ENCODE data around the gene FRMD1. TPM values are rescaled to one million over a fixed set of nuclear protein-coding genes. Genes with fewer than 3 reads are reported as not detected.

FRMD1 gene
- polyA plus RNA-seq, 1 donor from 2014 or later: not detected

DNA sequence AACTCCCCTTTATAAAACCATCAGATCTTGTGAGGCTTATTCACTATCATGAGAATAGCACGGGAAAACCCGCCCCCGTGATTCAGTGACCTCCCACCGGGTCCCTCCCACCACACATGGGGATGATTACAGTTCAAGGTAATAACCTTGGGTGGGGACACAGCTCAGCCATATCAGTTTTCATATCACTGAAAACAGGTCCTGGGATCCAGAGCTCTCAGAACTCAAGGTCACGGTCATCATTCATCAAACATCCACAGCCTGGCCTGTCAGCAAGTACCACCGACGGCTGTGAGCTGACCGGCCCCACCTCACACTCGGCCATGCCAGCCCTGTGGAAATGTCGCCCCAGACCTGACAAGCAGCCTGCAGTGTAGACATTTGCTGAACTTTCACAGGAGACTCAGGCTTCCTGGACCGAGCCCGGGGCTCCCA is 14.1 kb upstream of the FRMD1 start:
- H3K36me3 Mint-ChIP-seq: no peaks in the 10 kb centered on the region
- peaks cover 2% of the 10 kb centered on the region for H3K27me3 Mint-ChIP-seq
- H3K4me3 Mint-ChIP-seq: no peak overlapping the region
- no peak overlapping the region for H3K27ac Mint-ChIP-seq
- H3K9me3 Mint-ChIP-seq: peaks cover 0 to 4% (median 4%) of the 10 kb centered on the region in 3 donors
- H3K4me1 Mint-ChIP-seq: no peaks in the 10 kb centered on the region

DNA sequence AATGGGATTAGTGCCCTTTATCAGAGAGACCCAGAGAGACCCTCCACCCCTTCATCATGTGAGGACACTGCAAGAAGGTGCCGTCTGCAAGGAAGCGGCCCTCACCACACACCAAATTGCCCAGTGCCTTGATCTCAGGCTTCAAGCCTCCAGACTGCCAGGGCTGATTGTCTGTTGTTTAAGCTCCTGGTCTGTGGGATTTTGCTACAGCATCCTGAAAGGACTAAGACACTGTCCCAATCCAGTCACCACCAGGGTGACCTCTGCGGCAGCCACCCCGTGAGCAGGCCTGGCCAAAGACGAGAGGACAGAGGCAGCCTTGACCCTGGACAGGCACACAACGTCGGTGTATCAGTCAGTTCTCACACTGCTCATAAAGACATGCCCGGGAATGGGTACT is 13.5 kb upstream of the FRMD1 start:
- Mint-ChIP-seq H3K4me3 (no peak overlapping the region), H3K27ac (no peak overlapping the region), H3K36me3 (no peaks in the 10 kb centered on the region), H3K27me3 (peaks cover 2% of the 10 kb centered on the region), H3K9me3 (peaks cover 0 to 4% (median 4%) of the 10 kb centered on the region in 3 donors), H3K4me1 (no peaks in the 10 kb centered on the region)

DNA sequence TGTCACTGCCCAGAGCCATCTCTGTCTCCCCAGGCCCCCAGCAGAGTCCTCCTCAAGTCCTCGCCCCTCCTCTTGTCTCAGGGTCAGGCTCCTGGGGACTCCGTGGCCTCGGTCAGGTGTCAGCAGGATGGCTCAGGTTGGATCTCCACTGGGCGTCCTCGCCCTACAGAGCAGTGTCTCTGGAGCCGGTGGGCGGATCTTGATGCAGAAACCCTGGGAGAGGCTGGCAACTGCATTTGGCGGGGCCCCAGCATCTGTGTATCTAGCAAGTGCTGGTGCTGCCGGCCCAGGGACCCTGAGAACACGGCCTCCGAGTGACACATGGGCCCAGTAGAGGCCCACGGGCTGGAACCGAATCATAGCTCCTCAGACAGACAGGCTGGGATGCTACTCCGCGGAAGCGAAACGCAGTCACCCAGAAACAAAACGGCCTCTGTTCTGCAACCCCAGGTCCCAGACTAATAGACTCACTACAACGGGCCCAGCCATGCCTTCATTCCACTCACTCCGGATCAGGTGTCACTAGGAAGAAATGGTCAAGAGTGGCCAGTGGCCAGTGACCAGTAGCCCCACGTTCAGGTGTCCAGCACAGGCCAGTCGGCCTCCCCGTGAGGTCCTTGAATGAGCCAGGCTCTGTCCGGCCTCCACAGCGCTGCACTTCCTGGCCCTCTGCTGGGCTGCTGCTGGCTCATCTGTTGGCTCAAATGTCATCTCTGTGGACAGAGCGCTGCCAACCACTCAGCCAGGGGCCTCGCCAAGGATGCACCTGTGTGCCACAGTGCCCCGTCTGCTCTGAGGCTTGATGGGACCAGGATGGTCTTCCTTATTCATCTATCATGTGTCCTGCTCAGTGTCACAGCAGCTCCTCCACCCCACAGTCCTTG is 12.6 kb upstream of the FRMD1 start:
- H3K36me3 Mint-ChIP-seq: no peaks in the 10 kb centered on the region
- H3K27me3 Mint-ChIP-seq: peaks cover 2% of the 10 kb centered on the region
- H3K4me1 Mint-ChIP-seq: no peaks in the 10 kb centered on the region
- H3K9me3 Mint-ChIP-seq: peaks cover 0 to 4% (median 4%) of the 10 kb centered on the region in 3 donors
- H3K27ac Mint-ChIP-seq: no peak overlapping the region
- no peak overlapping the region for H3K4me3 Mint-ChIP-seq

DNA sequence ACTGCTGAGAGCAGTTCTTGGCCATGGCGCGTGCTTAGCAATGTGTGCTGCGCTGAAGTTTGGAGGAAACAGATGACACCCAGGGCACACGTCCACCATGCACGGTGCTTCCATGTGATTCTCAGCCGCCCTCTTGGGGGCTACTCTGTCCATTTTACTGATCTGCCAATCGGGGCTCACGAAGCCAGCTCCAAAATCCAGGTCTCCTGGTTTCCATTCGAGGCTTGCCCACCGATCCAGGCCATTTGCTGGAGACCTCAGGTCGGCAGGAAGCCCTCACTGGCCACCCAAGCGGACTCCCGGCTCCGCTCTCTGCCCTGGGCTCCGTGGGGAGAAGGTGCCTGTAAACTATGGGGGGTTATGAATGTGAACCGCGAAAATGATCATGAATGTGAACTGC is 11.7 kb upstream of the FRMD1 start:
- no peaks in the 10 kb centered on the region for H3K4me1 Mint-ChIP-seq
- H3K27ac Mint-ChIP-seq: no peak overlapping the region
- H3K4me3 Mint-ChIP-seq: no peak overlapping the region
- H3K27me3 Mint-ChIP-seq: peaks cover 1% of the 10 kb centered on the region
- peaks cover 0 to 4% (median 4%) of the 10 kb centered on the region in 3 donors for H3K9me3 Mint-ChIP-seq
- H3K36me3 Mint-ChIP-seq: no peaks in the 10 kb centered on the region

DNA sequence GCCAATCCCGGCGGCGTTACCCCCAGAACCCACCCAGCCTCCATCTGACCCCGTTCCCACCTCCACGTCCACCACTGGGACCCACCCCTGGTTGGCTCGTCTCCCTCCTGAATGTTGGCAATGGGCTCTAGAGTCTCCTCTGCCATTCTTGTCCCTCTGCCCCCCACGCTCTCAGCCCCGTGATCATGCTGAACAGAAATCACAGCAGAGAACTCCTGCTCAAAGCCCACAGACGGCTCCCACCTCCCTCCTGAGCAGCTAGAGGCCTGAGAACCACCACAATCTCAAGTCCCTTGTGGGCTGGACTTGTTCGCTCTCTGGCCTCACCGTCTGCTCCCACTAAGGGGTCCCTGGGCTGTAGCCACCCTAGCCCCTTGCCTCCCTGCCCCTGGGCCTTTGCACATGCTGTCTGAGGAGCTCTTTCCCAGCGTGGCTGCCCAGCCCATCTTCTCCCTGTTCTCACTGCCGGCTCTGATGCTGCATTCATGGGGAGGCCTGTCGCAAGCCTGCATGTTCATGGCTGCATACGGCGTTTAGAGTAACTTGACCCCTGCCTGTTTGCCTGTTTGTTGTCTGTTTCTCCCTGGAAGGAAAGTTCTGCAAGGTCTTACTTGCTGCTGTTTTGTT is 11.2 kb upstream of the FRMD1 start:
- no peaks in the 10 kb centered on the region for H3K36me3 Mint-ChIP-seq
- no peak overlapping the region for H3K4me3 Mint-ChIP-seq
- no peak overlapping the region for H3K27ac Mint-ChIP-seq
- peaks cover 1% of the 10 kb centered on the region for H3K27me3 Mint-ChIP-seq
- H3K4me1 Mint-ChIP-seq: no peaks in the 10 kb centered on the region
- peaks cover 0 to 4% (median 4%) of the 10 kb centered on the region in 3 donors for H3K9me3 Mint-ChIP-seq

DNA sequence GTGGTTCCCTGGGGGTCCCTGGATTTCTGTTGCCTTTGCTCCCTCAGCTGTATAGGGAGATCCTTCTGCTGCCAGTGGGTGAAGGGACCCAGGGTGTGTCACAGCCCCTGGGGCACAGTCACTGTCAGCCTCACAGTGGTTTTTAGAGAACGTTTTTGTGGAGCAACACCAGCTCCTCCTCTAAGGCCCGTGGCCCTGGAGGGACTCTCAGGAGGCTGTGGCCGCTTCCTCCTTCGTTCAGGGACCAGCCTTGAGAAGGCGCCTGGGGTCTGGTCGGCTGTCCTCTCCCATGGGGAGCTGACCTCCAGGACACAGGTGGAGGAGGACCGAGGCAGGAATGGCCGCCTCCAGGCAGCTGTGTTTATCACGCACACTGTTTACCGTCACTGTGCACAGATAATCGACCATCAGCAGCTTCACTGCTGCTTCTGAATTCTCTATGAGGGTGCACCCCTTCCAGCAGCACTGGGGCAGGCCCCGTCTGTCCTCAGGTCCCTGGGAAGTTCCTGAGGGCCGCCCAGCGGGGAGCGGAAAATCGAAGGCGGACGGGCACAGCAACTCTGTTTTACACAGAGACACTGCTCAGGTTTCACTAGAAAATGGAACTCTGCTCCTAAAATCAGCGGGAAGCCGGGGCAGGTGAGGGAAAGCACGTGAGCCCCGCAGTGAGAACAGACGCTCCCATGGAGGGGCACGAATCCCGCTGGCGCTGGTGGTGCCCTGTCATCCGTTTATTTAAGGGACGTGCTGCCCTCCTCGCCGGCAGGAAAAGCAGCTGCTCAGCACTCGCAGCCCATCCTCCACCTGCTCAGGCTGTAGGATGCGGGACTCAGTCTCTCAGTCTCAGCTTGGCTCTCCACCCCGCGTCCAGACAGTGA is 10.4 kb upstream of the FRMD1 start:
- Mint-ChIP-seq H3K27me3 (peaks cover 1% of the 10 kb centered on the region), H3K9me3 (peaks cover 0 to 4% (median 4%) of the 10 kb centered on the region in 3 donors), H3K4me1 (no peaks in the 10 kb centered on the region), H3K4me3 (no peak overlapping the region), H3K36me3 (no peaks in the 10 kb centered on the region), H3K27ac (no peak overlapping the region)

DNA sequence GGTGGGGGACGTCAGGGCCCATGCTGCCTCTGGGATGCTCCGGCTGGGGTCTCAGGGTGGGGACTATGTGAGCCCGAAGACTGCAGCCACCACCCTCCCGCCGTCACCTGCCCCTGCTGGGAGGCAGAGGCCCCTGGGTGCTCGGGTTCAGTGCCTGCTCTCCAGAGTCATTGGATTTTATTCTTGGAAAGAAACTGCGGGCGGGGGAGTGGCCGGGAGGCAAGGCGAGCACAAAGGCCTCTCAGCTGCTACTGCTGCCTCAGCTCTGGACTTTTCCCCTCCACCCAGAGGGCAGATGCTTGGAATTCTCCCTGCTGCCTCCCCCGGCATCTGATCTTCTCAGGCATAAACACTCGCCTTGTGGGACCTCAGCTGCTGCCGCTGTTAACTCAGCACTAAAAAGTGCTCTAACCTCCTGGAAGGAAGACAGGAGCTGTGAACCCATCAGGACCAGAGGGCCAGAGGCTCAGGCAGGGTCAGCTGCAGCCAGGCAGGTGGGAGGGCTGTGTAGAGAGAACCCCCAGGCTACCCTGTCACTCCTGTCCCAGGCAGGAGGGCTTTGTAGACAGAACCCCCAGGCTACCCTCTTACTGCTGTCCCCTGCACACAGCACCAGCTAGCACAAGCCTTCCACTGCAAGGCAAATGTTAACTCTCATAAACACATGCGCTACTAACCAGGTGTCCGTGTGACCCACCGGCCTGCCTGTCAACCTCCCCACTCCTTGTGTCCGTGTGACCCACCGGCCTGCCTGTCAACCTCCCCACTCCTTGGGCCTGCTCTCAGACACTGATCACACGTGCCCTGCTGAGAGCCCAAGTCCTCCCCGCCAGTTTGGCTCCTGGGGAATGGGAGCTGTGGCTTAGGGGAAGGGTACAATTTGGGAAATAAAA is 9.4 kb upstream of the FRMD1 start:
- Mint-ChIP-seq H3K4me1 (no peaks in the 10 kb centered on the region), H3K9me3 (peaks cover 0 to 4% (median 4%) of the 10 kb centered on the region in 3 donors), H3K36me3 (no peaks in the 10 kb centered on the region), H3K27me3 (peaks cover 1% of the 10 kb centered on the region), H3K27ac (no peak overlapping the region), H3K4me3 (no peak overlapping the region)

DNA sequence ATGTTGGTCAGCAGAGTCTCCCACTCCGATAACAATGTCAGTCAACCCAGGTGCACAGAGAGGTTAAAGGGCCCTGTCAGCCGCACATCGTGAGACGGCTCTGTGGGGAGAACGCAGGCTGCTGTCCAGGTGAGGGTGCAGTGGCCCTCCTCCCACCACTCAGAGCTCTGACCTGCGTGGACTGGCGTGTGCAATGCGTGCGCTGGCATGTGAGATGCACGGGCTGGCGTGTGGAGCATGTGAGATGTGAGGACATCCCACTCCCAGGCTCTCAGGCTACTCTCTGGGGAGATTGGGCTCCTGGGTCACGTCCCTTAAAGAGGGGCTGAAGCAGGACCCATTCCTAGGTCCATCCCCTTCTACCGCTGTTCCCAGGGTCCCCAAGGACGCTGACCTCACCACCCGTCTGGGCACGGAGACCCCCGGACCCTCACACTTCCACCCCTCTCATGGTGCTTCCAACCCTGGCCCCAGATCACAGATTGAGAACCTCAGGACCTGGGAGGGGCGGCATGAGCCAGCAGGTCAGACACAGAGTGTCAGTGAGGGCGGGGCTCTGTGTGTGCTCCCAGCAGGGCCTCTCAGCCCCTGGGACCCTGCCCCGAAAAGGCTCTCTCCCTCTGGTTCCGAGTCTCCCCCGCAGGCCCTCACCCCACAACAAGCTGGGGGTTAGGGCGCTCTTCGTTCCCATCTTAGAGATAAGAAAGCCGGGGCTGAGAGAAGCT is 8.6 kb upstream of the FRMD1 start:
- Mint-ChIP-seq H3K27ac (no peak overlapping the region), H3K4me1 (no peaks in the 10 kb centered on the region), H3K27me3 (peaks cover 1% of the 10 kb centered on the region), H3K4me3 (no peak overlapping the region), H3K9me3 (peaks cover 0 to 4% (median 4%) of the 10 kb centered on the region in 3 donors), H3K36me3 (no peaks in the 10 kb centered on the region)

DNA sequence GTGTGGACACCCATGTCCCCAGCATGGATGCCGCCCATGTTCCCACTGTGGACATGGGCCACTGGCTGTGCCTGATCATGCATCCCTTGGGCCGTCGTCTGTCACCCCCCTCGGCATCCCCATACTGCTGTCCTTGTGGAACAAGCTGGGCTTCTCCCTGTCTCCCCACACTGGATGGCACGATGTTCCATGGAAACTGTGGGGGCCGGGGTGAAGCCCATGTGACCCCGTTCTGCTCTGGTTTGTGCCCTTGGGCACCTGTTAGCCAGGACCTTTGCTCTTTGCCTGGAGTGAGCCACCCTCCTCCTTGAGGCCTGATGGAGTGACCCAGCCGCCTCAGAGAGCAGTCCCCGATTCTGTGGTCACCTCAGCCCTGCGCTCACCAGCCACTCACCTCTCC is 7.6 kb upstream of the FRMD1 start:
- peaks cover 0 to 4% (median 0%) of the 10 kb centered on the region in 3 donors for H3K9me3 Mint-ChIP-seq
- peaks cover 1% of the 10 kb centered on the region for H3K27me3 Mint-ChIP-seq

DNA sequence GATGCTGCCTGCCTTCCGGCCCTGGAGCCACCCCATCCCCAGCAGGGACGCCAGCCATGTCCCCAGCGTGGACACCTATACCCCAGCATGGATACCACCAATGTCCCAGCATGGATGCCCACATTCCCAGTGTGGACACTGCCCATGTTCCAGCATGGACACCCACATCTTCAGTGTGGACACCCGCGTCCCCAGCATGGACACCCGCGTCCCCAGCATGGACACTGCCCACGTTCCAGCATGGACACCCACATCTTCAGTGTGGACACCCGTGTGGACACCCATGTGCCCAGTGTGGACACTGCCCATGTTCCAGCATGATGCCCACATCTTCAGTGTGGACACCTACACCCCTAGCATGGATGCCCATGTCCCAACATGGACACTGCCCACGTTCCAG is 7.1 kb upstream of the FRMD1 start:
- H3K9me3 Mint-ChIP-seq: peaks cover 0 to 4% (median 0%) of the 10 kb centered on the region in 3 donors
- H3K27ac Mint-ChIP-seq: no peak overlapping the region
- peaks cover 1% of the 10 kb centered on the region for H3K27me3 Mint-ChIP-seq
- no peaks in the 10 kb centered on the region for H3K36me3 Mint-ChIP-seq
- H3K4me1 Mint-ChIP-seq: no peaks in the 10 kb centered on the region
- H3K4me3 Mint-ChIP-seq: no peak overlapping the region

More for the DNA sequence above, 7.6 kb upstream of the FRMD1 start:
- Mint-ChIP-seq H3K27ac (no peak overlapping the region), H3K4me1 (no peaks in the 10 kb centered on the region), H3K4me3 (no peak overlapping the region), H3K36me3 (no peaks in the 10 kb centered on the region)

DNA sequence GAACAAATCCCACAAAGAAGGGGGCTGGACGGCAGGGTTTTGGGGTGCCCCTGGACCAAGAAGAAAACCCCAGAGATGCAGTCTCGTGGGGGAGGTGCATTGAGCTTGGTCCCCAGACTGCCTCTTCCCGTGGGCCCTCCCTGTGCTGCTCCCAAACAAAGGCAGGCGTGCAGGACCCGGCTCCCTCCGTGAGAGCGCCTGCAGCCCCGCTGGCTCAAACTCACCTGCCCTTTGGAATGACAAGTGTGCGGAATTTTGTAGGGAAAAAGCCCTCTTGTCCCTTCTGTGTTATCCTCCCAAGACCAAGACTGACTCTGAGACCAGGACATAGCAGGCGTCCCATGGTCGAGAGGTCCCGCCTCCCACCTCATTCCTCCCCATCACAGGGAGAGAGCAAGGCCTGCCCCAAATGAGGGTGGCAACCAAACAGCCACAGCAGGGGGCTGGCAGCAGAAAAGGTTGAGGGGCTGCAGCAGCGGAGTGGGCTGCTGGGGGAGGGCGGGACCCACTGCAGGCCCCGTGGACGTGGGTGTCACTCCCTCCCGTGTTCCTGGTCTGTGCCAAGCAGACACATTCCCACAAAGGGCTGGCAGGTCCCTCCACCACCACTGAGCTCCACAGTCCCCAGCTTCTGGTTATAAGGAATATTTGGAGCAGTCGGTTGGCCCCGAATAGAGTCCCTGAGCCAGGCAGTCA is 5.6 kb upstream of the FRMD1 start:
- Mint-ChIP-seq H3K36me3 (no peaks in the 10 kb centered on the region), H3K4me3 (no peak overlapping the region), H3K9me3 (no peaks in the 10 kb centered on the region), H3K4me1 (no peaks in the 10 kb centered on the region), H3K27ac (no peak overlapping the region), H3K27me3 (peaks cover 1% of the 10 kb centered on the region)

DNA sequence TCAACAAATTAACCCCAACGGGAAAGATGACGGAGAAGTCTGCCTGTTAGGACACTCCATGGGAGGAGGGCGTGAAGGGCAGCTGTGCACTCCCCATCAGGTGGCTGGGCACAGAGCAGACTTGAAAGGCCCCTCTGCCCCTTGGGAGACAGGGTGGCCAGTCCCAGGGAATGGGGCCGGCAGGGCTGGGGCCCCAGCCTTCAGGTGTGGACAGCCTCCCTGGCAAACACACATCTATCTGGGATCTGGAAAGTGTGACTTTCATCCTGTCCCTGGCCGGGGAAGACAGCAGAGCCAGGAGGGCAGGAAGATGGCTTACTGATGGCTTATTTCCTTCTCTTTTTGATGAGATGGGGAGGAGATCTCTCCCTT is 4.5 kb upstream of the FRMD1 start:
- Mint-ChIP-seq H3K27ac (no peak overlapping the region), H3K4me3 (no peak overlapping the region), H3K27me3 (peaks cover 1% of the 10 kb centered on the region), H3K36me3 (no peaks in the 10 kb centered on the region), H3K9me3 (no peaks in the 10 kb centered on the region), H3K4me1 (no peaks in the 10 kb centered on the region)

DNA sequence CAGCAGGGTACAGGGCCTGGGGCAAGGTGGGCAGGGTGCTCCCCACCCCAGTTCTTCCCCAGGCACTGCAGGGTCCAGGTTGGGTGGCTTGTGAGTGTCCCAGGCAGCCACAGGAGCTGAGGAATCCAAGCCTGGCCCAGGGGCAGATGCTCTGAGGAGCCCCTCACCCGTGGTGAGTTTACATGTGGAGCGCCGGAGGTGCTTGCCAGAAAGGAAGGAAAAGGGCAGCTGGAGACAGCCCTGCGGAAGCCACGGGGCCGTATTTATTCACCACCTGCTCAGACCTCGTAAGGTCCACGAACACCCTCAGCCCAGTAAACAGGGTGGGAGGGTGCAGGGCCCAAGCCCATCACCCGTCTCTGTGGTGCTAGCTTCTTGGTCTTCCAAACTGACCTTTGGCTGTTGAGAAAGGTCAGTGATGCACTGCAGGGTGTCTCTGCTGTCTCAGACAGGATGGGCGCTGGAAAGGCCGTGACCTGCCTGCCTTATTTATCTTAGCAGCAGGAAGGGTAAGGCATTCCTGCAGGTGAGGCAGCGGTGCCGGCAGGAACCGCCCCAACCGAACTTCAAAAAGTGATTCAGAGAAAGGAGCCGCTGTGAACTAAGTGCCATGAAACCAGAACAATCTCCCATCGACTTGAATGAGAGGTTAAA is 4.0 kb upstream of the FRMD1 start:
- no peaks in the 10 kb centered on the region for H3K36me3 Mint-ChIP-seq
- no peak overlapping the region for H3K4me3 Mint-ChIP-seq
- H3K4me1 Mint-ChIP-seq: no peaks in the 10 kb centered on the region
- H3K9me3 Mint-ChIP-seq: no peaks in the 10 kb centered on the region
- peaks cover 1% of the 10 kb centered on the region for H3K27me3 Mint-ChIP-seq
- H3K27ac Mint-ChIP-seq: no peak overlapping the region
